ENCODE data around the gene ADISSP. TPM values are rescaled to one million over a fixed set of nuclear protein-coding genes. Genes with fewer than 3 reads are reported as not detected.

ADISSP gene
- total and polyA plus RNA-seq, 2 donors (not counting 1 experiment from before 2014, with no cell fraction given) = 17.0 to 23.5 TPM

- no peak for DNase-seq (ENCODE audit: low read depth in 2 of 2)
- Histone ChIP-seq H3K27me3 (ENCODE audit: control insufficient read depth, insufficient read depth, low read length) (no peaks in the 10 kb centered on the region), H3K9ac (ENCODE audit: insufficient read depth, low read length) (no peak overlapping the region), H3K27ac (ENCODE audit: insufficient read depth, low read length) (no peak overlapping the region), H4K20me1 (ENCODE audit: control insufficient read depth, extremely low read depth, insufficient read depth, low read length) (no peaks in the 10 kb centered on the region), H2AFZ (ENCODE audit: low read length) (no peak overlapping the region), H3K4me3 (replicated peaks in 1 of 4; ENCODE audit: control extremely low read depth in 1 of 4, insufficient read depth in 1 of 4, low read depth in 3 of 4, low read length in 4 of 4) (no peak overlapping the region), H3K4me2 (ENCODE audit: extremely low read depth, insufficient read depth, low read length) (no peak overlapping the region), H3K4me1 (ENCODE audit: control insufficient read depth, extremely low read depth, insufficient read depth, low read length) (no peaks in the 10 kb centered on the region), H3K36me3 (ENCODE audit: control insufficient read depth, insufficient read depth, low read length) (no peaks in the 10 kb centered on the region), H3K9me3 (ENCODE audit: control insufficient read depth, insufficient read depth, low read depth, low read length) (no peaks in the 10 kb centered on the region), H3K79me2 (ENCODE audit: control insufficient read depth, insufficient read depth, low read length) (no peaks in the 10 kb centered on the region)
- no peak for TF ChIP-seq CTCF (conservative IDR thresholded peaks at IDR 0.05 in 1 of 2, IDR thresholded peaks at IDR 0.05 in 1 of 2; ENCODE audit: low read depth in 1 of 2, low read length in 2 of 2)
- TF ChIP-seq EZH2 (IDR thresholded peaks at IDR 0.05; ENCODE audit: low read length, missing control alignments) = no peak
These were observed 53.5 kb downstream of the ADISSP start for GRCh38 chr20:3714092-3714491.

DNA sequence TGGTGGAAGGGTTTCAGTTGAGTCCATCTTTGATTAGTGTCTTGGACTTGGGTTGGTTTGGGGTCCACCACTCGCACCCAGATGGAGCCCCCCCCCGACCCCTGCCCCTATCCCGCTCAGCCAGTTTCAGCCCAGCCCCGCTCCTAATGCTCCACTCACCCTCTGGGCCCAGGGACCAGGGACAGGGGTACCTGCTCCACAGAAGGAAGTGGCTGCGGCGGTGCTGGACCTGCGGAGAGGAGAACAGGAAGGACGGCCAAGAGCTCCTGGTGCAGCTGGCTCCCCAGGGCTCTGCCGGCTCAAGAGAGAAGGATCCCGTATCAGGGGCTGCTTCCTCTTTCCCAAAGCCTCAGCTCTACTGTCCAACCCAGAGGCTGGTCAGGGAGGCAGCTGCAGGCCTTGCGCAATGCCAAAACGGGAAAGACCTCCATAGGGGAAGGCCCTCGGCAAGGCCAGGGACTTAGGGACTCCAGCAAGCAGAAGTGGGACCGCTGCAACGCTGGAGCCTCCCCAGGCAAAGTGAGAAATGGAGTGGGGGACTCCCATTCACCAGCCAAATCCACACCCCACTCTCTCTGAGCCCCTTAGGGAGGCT, 55.2 kb downstream of the ADISSP start, which contains the start of gene SIGLEC1:
Gene SIGLEC1 (minus strand): TSS at position 322 of the 595 bp plus-strand sequence. CDS start 5,472 bp downstream, outside the sequence.
- Histone ChIP-seq H3K79me2 (ENCODE audit: control insufficient read depth, insufficient read depth, low read length) (no peaks in the 10 kb centered on the region), H2AFZ (ENCODE audit: low read length) (no peak within 1 kb of the TSS), H3K9ac (ENCODE audit: insufficient read depth, low read length) (no peak within 1 kb of the TSS), H4K20me1 (ENCODE audit: control insufficient read depth, extremely low read depth, insufficient read depth, low read length) (no peaks in the 10 kb centered on the region), H3K27ac (ENCODE audit: insufficient read depth, low read length) (no peak within 1 kb of the TSS), H3K27me3 (ENCODE audit: control insufficient read depth, insufficient read depth, low read length) (no peaks in the 10 kb centered on the region), H3K4me1 (ENCODE audit: control insufficient read depth, extremely low read depth, insufficient read depth, low read length) (no peaks in the 10 kb centered on the region), H3K4me2 (ENCODE audit: extremely low read depth, insufficient read depth, low read length) (no peak within 1 kb of the TSS), H3K36me3 (ENCODE audit: control insufficient read depth, insufficient read depth, low read length) (no peaks in the 10 kb centered on the region), H3K9me3 (ENCODE audit: control insufficient read depth, insufficient read depth, low read depth, low read length) (no peaks in the 10 kb centered on the region), H3K4me3 (replicated peaks in 1 of 4; ENCODE audit: control extremely low read depth in 1 of 4, insufficient read depth in 1 of 4, low read depth in 3 of 4, low read length in 4 of 4) (no peak within 1 kb of the TSS)
- no peak for DNase-seq (ENCODE audit: low read depth in 2 of 2)
- TF ChIP-seq EZH2 (IDR thresholded peaks at IDR 0.05; ENCODE audit: low read length, missing control alignments) (no peak), CTCF (conservative IDR thresholded peaks at IDR 0.05 in 1 of 2, IDR thresholded peaks at IDR 0.05 in 1 of 2; ENCODE audit: low read depth in 1 of 2, low read length in 2 of 2) (no peak)

DNA sequence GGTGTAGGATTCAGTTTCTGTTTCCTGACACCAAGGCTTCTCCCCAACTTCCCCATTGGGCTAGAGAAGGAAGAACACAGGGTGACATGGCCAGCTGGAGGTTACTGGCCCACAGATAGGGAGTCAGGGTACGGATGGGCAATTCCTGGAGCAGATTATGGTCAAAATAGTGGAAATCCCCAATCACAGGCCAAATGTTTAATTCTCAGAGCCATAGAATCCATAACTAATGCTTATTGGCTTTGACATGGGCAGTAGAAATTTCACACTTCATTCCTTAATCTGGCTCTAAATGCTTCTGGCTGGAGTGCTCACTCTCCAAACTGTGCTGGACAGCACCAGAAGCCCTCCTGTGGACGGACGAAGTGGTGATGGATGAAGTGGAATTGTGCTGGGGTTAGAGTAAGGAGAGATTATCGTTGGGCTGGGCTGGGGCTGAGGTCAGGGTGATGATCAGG, 56.0 kb downstream of the ADISSP start:
- H3K4me2 ChIP-seq (ENCODE audit: extremely low read depth, insufficient read depth, low read length) = no peak overlapping the region
- H2AFZ ChIP-seq (ENCODE audit: low read length) = no peak overlapping the region
- H3K4me1 ChIP-seq (ENCODE audit: control insufficient read depth, extremely low read depth, insufficient read depth, low read length) = no peaks in the 10 kb centered on the region
- TF ChIP-seq EZH2 (IDR thresholded peaks at IDR 0.05; ENCODE audit: low read length, missing control alignments) (no peak), CTCF (conservative IDR thresholded peaks at IDR 0.05 in 1 of 2, IDR thresholded peaks at IDR 0.05 in 1 of 2; ENCODE audit: low read depth in 1 of 2, low read length in 2 of 2) (no peak)
- H3K27me3 ChIP-seq (ENCODE audit: control insufficient read depth, insufficient read depth, low read length) = no peaks in the 10 kb centered on the region
- no peaks in the 10 kb centered on the region for H4K20me1 ChIP-seq (ENCODE audit: control insufficient read depth, extremely low read depth, insufficient read depth, low read length)
- H3K36me3 ChIP-seq (ENCODE audit: control insufficient read depth, insufficient read depth, low read length) = no peaks in the 10 kb centered on the region
- H3K4me3 ChIP-seq (replicated peaks in 1 of 4; ENCODE audit: control extremely low read depth in 1 of 4, insufficient read depth in 1 of 4, low read depth in 3 of 4, low read length in 4 of 4) = no peak overlapping the region
- no peak overlapping the region for H3K27ac ChIP-seq (ENCODE audit: insufficient read depth, low read length)
- no peak overlapping the region for H3K9ac ChIP-seq (ENCODE audit: insufficient read depth, low read length)
- H3K79me2 ChIP-seq (ENCODE audit: control insufficient read depth, insufficient read depth, low read length) = no peaks in the 10 kb centered on the region
- H3K9me3 ChIP-seq (ENCODE audit: control insufficient read depth, insufficient read depth, low read depth, low read length) = no peaks in the 10 kb centered on the region
- no peak for DNase-seq (ENCODE audit: low read depth in 2 of 2)
